Embryonic facial prominence (tissue), 1 donor: Measurements from ENCODE around the gene KLHDC4.
"Not testable (repeated sequence)": the region's sequence is repeated elsewhere in the genome, so short reads cannot be mapped to it uniquely, and the experiment has no call there.

Source experiments
- DNase-seq: peaks from one replicate; pipeline ENCODE4 v3.0.0-alpha.2; 2016; ENCODE audit errors: extremely low spot score

The KLHDC4 gene

DNA sequence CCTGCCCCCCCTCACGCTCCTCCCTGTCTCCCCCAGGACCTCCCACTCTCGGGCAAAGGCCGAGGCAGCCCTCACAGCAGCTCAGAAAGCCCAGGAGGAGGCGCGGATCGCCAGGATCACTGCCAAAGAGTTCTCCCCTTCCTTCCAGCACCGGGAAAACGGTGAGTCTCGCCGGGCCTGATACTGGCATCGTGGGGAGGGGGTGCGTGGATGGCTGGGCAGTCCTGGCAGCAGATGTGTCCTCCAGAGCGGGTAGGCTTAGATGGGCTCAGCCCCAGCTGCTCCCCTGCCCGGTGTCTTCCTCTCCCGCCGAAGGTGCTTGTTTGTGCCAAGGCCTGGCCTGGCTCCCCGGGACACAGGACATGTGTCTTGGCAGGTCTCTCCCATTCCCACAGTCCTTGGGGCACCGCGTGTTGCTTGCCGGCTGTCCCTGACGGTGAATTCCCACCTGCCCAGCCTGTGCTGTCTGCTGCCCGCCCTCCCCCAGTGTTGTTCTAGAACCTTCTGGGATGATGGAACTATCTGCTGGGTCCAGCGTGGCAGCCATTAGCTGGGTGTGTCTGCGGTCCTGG, 81.6 kb downstream of the KLHDC4 start:
- no peak for DNase-seq

DNA sequence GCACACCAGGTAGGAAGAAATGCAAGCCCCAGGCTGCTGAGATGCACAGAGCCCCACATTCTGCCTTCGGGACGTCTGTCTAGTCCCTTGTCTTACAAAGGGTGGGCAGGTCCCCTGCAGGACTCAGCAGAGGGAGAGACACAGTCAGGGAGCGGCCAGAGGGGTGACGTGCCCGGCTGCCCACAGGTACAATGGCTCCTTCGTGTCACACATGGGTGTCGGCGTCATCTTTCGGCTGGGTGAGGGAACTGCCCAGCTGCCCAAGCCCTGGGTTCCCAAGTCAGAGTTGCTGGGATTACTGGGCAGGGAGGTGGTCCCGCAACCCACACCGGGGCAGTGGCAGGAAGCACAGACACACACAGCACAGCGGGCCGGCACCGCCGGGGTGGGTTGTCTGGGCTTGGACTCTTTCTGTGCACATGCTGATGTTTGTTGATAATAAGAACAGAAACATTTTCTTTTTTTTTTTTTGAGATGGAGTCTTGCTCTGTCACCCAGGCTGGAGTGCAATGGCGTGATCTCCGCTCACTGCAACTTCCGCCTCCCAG, 82.9 kb downstream of the KLHDC4 start:
- DNase-seq, result no peak

DNA sequence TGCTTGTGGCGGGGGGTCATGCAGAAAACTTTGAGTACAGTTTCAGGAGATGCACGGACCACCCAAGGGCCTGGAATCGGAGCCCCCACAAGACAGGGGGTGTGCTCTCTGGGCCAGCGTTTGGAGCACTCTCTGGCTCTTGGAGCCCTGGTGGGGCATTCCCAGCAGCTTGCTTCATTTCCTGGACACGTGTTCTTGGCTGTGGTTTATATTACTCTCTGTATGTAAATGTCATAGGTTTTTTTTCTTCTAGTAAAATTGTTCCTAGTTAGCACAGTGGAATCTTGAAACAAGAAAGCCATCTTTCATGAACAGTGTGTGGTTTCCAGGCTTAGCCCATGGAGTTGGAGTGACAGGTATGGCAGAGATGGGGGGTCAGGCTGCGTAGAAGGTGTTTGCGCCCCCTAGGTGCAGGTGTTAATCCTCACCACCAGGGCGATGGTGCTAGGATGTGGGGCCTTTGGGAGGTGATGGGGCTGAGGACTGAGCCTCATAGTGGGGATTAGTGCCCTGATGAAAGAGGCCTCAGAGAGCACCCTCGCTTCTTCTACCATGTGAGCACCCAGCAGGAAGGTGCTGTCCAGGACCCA, 83.7 kb downstream of the KLHDC4 start:
- no peak for DNase-seq

DNA sequence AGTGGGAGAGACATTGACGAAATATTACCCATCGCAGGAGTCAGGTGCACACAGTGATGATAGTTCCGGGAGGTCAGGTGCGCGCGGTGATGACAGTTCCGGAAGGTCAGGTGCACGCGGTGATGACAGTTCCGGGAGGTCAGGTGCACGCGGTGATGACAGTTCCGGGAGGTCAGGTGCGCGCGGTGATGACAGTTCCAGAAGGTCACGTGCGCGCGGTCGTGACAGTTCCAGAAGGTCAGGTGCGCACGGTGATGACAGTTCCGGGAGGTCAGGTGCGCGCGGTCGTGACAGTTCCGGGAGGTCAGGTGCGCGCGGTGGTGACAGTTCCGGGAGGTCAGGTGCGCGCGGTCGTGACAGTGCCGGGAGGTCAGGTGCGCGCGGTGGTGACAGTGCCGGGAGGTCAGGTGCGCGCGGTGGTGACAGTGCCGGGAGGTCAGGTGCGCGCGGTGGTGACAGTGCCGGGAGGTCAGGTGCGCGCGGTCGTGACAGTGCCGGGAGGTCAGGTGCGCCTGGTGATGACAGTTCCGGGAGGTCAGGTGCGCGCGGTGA, 84.7 kb downstream of the KLHDC4 start:
- DNase-seq, result not testable (repeated sequence)

DNA sequence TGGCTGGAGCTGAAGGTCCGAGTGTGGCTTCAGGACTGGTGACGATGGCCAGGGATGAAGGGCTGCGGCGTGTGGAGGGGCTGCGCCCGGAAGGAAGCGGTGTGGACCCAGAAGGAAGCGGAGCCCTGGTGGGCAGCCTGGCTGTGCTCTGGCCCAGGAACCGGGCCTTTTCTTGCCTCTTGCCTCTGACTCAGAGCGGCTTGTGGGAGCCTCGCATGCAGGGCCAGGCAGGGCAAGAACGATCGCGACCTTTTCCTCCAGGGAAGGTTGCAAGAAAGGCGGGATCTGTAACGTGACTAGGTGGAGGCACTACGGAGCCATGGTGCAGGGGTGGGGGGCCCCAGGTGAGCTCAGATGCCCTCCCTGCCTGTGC, 85.5 kb downstream of the KLHDC4 start:
- no peak for DNase-seq

DNA sequence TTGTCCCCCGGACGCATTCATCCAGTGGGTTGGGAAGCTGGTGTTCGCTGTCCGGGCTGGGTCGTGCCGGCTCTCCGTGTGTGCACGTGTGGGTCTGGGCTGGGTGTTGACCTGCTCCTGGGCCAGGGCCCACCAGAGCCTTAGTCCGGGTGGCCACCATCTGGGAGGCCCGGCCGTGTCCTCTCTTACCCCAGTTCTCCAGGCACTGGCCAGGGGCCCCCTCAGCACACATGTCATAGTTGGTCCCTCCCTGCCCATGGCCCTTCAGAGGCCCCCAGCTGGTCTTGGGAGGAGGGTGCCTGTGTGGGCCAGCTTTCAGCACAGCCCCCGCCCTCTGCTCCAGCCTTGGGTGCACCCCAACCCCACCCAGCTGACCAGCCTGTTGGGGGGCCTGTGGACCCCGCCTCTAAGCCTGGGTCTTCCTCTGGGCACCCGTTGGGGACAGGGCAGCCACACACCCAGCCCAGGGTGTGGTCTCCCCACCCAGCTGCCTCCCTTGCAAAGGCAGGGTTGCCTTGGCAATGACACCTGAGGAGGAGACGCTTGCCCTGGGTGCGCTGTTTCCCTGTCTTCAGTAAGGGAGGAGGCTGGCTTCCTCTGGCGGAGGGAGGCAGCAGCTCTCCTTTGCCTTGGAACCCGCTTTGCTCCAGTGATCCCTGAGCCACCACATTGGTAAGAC, 86.1 kb downstream of the KLHDC4 start:
- no peak for DNase-seq

DNA sequence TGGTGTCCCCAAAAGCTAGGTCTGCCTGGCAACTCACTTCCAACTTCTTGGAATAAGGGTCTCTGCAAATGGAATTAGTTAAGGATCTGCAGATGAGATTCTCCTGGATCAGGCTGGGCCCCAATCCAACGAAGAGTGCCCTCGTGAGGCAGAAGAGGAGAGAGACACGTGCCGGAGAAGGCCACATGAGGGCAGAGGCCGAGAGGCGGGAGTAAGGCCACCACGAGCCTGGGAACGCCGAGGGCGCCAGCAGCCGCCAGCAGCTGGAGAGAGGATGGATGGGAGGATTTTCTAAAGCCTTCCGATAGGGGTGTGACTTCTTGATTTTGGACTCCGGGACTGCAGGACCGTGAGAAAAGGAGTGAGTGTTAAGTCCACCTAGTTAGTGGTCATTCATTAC, 87.2 kb downstream of the KLHDC4 start:
- DNase-seq, result no peak

DNA sequence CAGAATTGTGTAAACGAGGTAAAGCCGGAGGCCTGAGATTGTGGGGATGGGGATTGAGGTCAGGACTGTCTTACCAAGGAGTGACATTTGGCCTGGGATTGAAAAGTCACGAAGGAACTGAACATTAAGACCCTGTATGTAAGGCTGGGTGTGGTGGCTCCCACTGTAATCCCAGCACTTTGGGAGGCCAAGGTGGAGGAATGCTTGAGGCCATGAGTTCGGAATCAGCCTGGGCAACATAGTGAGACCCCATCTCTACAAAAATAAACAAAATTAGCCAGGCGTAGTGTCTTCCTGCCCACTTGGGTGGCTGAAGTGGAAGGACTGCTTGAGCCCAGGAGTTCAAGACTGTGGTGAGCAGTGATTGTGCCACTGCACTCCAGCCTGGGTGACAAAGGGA, 88.0 kb downstream of the KLHDC4 start:
- DNase-seq, result no peak

DNA sequence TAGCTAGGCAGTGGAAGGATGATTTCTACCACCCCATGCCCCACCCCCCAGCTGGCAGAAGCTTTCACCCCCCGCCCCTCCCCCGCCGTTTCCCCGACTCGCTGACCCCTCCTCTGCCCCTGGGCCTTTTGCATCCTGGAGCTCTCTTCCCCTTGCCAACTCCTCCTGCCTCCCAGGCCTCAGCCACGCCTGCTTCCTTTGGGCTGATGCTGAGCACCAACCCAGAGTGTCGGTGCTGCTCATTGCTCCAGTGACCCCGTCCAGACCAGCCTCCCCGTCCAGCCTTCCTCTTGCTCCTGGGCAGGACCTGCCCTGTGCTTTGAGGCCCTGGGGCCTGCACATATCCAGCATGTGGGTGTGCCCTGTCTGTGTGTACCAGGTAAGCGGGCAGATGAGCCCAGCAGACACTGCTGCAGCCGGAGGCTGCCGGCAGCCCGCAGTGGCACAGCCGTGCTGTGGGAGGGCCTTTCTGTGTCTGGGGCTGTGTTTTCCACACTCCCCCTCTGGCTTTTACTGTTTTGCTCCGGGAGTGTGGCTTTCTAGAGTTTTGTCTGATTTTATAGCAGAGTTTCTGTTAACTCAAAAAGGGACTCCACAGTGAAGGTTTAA, 90.6 kb downstream of the KLHDC4 start:
- DNase-seq, result no peak

DNA sequence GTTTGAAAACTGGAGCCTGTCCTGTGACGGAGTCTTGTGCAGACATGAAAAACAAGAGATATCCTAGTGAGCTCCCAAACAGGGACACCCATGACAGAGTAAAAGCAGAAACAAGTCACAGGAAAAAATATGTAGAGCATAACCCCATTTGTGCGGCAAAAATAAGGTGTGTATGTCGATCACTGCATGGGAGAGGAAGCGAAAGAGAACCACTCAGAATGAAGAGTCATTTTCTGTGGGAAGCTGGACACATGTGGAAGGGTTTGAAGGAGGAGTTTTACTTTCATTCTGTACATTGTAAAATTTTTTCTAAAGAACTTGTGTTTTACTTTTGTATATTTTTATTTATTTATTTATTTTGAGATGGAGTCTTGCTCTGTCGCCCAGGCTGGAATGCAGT, 91.4 kb downstream of the KLHDC4 start:
- no peak for DNase-seq

DNA sequence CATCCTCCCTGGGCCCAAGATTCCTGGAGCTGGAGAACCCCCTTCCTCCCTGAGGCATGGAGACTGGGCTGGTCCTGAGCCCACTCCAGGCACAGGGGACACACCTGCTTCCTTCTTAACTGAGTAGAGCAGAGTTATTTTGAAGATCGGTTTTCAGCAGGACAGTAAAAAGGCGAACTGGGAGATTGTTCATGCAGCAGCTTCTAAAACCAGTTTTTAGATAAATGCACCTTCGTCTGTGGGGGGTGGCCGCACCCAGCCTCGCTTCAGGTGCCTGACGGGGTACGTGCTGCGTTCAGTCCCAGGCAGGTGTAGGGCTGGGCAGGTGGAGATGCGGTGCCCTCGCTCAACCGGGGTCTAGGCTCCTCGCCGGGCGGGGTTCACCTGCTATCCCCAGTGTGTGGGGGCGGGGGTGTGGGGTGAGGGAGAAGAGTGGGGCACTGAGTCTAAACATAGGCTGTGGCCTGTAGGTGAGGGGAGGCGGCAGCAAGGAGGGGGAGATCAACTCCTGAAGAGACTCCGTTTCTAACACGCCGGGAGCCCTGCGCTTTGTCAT, 94.0 kb downstream of the KLHDC4 start:
- DNase-seq, result no peak

DNA sequence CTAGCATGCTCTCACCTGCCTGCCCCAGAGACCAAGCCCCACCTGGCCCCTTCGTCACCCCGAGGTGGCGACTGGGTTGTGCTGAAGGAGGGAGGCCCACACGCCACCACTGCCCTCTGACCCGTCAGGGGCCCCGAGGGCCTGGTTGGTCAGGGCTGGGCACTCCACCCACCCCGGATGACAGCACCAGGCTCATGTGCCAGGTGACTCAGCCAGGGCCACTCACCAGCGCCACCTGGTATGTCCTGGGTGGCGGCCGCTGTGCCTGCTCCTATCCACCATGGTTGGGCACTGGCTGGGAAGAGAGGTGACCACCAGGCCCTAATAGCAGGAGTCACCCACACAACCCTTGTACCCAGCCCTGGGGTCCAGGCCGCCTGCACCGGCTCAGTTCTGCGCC, 94.6 kb downstream of the KLHDC4 start:
- DNase-seq, result no peak

DNA sequence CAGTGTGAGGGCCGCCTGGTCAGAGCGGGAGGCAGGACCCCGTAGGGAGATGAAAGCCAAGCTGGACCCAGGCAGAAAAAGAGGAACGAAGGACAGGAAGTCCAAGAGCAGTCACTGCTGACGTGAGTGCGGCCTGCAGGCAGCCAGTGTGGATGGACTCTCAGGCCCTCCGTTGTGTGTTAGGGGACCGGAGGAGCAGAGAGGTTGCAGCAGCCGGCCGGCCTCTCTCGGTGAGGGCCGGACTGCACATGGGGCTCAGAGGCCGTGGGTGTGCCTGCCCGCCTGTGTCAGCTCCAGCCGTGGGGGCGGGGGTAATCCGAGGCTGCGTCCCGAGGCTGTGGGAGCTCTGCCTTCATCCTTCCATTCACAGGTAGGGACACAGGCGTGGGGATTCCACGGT, 96.1 kb downstream of the KLHDC4 start:
- no peak for DNase-seq

DNA sequence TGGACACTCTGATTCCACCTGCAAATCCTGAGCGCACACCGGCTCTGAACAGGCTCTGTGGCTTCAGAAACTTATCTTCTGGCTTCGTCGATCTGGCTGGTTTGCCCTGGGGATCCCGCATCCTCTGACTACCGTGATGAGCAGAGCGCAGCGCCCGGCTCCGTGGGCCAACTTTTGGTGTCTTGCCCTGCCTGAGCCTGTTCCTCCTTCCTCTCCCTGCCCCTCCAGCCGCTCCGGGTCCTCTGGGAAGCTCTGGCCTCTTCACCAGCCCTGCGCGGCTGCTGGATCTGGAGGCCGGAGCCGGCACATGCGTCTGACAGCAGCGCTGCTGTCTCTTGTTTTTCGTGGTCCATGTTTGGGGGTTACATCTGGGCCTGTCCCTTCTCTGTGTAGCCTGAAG, 97.8 kb downstream of the KLHDC4 start:
- DNase-seq, result no peak

DNA sequence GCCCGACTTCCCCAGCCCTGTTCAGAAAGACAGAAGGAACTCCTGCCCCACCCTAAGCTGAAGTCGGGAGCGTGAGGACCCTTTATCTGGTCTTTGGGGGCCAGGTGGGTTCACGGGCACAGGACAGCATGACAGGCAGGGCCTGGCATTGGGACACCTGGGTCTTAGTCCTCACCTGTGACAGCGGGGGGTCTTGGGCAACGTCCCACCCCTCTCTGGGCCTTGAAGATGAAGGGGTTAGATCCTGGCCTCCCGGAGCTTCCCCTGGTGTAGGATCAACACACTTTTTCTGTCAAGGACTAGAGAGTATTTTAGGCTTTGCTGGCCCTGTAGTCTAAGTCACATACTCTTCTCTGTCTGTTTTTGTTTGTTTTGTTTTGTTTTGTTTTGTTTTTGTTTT, 98.3 kb downstream of the KLHDC4 start:
- DNase-seq, result no peak

DNA sequence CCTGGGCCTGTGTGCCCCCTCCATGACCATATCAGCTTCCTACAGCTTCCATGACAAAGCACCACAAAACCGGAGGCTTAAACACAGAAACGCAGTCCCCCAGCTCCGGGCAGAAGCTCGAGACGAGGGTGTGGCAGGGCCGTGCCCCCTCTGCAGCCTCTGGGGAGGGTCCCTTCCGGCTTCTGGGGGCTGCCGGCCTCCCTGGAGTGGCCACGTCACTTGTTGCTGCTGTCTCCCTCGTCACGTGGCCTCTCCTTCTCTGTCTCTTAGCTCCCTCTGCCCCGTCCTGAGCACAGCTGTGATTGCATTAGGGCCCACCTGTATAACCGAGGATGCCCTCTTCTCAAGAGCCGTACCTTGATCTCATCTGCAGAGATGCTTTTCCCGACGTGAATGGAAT, 98.9 kb downstream of the KLHDC4 start:
- DNase-seq, result no peak

DNA sequence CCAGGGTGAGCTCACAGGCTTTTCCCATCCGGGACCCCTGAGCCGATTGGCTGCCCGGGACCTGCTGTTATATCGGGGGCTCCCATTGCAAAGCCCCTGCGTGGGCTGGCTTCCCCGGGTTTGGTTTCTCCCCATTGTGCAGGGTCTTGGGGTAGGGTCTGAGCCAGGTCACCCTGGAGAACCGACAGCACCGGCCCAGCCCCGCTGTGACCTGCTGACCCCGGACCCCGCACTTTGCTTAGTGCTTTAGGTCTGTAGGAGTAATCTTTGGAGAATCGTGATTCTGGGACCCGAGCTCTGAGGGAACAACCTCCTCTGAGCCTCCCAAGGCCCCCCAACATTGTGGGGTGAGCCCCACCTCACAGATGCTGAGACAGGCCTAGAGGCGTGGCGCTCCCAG, 100.6 kb downstream of the KLHDC4 start:
- DNase-seq, result no peak

DNA sequence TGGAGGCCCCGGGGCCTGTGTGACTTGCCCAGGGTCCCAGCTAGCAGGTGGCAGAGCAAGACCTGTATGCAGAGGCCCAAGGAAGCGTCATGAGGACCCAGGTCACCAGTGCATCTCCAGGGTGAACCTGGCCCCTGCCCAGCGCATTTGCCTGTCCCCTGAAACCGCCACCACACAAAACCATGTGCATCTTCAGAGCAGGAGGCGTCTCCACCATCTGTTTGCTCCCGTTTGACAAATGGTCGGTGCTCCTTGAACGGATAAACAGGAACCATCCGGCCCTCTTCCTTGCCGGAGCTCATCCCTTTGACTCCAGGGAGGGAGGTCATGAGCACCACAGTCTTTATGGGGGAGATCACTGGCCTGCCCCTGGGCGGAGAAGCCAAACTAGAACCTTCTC, 101.0 kb downstream of the KLHDC4 start:
- DNase-seq, result no peak

DNA sequence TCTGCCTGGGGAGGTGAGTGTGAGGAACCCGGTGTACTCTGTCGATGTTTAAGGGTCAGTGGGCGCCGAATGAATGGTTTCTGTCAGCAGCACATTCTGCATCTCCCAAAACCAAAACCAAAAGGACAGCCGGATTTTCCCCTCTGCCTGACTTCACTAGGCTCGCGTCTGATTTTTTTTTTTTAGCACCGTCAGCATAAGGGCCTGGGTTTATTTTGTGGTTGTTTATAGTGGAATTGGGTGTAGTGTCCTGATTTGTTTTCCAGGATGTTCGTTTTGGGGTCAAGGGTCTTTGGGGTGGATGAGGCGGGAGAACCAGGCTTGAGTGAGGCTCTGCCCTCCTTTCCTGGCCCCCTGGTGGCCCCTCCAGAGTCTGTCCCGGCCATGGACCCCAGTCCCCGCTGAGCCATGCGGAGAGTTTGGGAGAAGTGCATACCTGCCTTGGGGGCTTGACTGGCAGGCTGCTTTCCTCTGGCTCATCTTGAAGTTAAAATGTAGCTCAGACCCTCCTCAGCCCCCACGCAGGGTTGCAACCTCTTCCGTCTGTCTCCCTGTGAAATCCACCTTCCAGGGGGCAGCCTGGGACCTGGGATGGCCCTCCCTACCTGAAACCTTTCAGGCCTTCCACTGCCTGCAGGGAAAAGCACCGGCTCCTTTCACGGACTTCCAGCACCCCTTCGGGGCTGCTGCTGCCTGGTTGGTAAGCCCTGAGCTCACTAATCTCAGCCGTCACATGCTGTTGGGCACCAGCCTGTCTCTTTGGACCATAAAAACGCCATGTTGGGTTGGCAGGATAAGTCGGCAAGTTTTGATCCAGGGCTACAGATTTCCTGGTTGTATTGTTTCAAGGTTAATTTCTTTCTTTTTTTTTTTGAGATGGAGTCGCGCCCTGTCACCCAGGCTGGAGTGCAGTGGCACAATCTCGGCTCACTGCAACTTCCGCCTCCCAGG, 103.3 kb downstream of the KLHDC4 start:
- no peak for DNase-seq

DNA sequence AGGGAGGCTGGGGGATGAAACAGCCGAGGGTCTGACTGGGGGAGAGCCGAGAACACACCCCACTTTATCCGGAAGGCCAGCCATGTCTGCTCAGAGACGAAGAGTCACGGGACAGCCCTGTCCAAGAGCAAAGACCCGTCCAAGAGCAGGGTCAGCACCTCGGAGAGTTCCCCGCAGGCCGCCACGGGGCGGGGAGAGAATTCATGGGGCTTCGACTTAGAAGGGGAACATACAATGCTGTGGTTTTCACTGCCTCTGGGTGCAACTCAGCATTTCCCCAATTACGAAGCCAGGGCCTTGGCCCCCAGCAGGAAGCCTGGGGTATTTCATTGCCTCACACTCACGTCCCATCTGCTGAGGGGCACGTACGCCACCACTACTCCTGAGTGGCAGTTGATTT, 104.2 kb downstream of the KLHDC4 start:
- no peak for DNase-seq

DNA sequence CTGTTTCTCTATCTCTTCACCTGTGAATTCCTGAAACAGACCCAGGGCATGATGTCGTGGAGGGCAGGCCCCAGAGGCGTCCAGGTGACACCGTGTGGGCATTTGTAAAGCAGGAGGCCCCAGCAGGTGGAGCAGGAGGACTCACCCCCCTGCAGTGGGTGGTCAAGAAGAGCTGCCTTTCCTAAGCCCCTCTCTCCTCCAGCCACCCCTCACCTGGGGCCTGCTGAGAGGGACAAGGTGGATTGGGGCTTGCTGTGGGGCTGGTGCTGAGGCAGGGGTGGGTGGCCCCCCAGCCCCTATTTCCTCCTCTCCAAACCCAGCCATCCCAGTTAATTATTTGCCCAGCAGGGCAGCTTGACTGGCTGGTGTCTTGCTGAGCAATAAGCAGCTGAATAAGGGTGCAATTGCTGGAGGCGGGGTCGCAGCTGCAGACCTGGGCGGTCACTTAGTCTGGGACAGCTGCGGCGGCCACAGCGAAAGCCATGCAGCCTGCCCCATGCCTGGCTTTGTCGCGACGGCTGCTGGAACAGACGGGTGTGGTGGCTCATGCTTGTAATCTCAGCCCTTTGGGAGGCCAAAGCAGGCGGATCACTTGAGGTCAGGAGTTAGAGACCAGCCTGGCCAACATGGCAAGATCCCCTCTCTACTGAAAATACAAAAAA, 107.1 kb downstream of the KLHDC4 start:
- DNase-seq, result no peak
